Astrocyte of the spinal cord (primary cell): ENCODE measurements around the gene PBX1.
"Not testable (repeated sequence)": the region's sequence is repeated elsewhere in the genome, so short reads cannot be mapped to it uniquely, and the experiment has no call there.

Experiments
- DNase-seq: peaks from one replicate; pipeline ENCODE4 v3.0.0; 2011; ENCODE audit warnings: low read depth, low spot score
- H3K4me3 ChIP-seq: 2 replicates; pipeline ENCODE4 v1.5.1; 2011; ENCODE audit warnings: low read depth, mild to moderate bottlenecking, low read length, moderate library complexity
- CTCF ChIP-seq: IDR thresholded peaks from 2 replicates; pipeline ENCODE4 v1.5.1; 2012; ENCODE audit warnings: low read depth, mild to moderate bottlenecking, low read length, inconsistent platforms
- in situ Hi-C: cut with HindIII; loops from 2 replicates; pipeline ENCODE4 v1.10.0; 2017; ENCODE audit warnings: low sequenced_read_pairs

The PBX1 gene

GRCh38 chr1:164602480-164603093, 43.6 kb downstream of the PBX1 start:
- no peak overlapping the region for H3K4me3 ChIP-seq

GRCh38 chr1:164603805-164604204, 44.8 kb downstream of the PBX1 start:
- in situ Hi-C loops, DNase-seq, H3K4me3 ChIP-seq: not testable (repeated sequence)

More at GRCh38 chr1:164602480-164603093, 43.6 kb downstream of the PBX1 start:
- TF ChIP-seq CTCF, result no peak
- peak; percentile 71 for DNase-seq
- in situ Hi-C loops, result no loop called here

GRCh38 chr1:164604541-164604940, 45.6 kb downstream of the PBX1 start:
- in situ Hi-C loops, result no loop called here
- no peak overlapping the region for H3K4me3 ChIP-seq
- TF ChIP-seq CTCF, result no peak
- peak; percentile 21 for DNase-seq

GRCh38 chr1:164605254-164606091, 46.5 kb downstream of the PBX1 start:
- in situ Hi-C loops, result no loop called here
- no peak overlapping the region for H3K4me3 ChIP-seq
- no peak for TF ChIP-seq CTCF
- no peak for DNase-seq

GRCh38 chr1:164607351-164607750, 48.4 kb downstream of the PBX1 start:
- DNase-seq, result no peak
- H3K4me3 ChIP-seq, result no peak overlapping the region
- in situ Hi-C loops, result no loop called here
- TF ChIP-seq CTCF, result no peak

- in situ Hi-C loops, result no loop called here
- no peak for TF ChIP-seq CTCF
- H3K4me3 ChIP-seq, result no peak overlapping the region
- no peak for DNase-seq
Measured at GRCh38 chr1:164608651-164609057, 49.7 kb downstream of the PBX1 start.

- in situ Hi-C loops, result no loop called here
- DNase-seq, result no peak
Measured at GRCh38 chr1:164609089-164609488, 50.1 kb downstream of the PBX1 start.

More at GRCh38 chr1:164609089-164609488, 50.1 kb downstream of the PBX1 start:
- no peak for TF ChIP-seq CTCF
- H3K4me3 ChIP-seq, result no peak overlapping the region
